Natural killer cell treated with Interleukin-12 subunit alpha and Interleukin-12 subunit beta and Interleukin-15 and Interleukin-18, amount 100 ng/mL, for 72 hours (primary cell): ENCODE data around the gene PCSK2. TPM values are rescaled to one million over a fixed set of nuclear protein-coding genes. Genes with fewer than 3 reads are reported as not detected.

Experiments
- ATAC-seq, 2 donors: fragments of 150-1000 bp; cut with Tn5 transposase in 1 of 2; sonication (Bioruptor Pico), chemical (Tn5 transposase) in 1 of 2; 2 replicates each; pipeline ENCODE4 v1.10.0; 2021
- DNase-seq: peaks from one replicate; pipeline ENCODE4 v3.0.0; 2022; ENCODE audit warnings: low spot score
- H3K27ac Mint-ChIP-seq, 2 donors: 1 replicate in 1 of 2; 2 replicates in 1 of 2; pipeline ENCODE4 v1.8.0; 2022; ENCODE audit warnings: mixed read lengths in 2 of 2, mild to moderate bottlenecking in 1 of 2, moderate library complexity in 1 of 2
- H3K27me3 Mint-ChIP-seq, 2 donors: 1 replicate in 1 of 2; 2 replicates in 1 of 2; pipeline ENCODE4 v1.8.0; 2022; ENCODE audit warnings: mixed read lengths in 2 of 2
- H3K36me3 Mint-ChIP-seq: one replicate; pipeline ENCODE4 v1.8.0; 2022; ENCODE audit warnings: mixed read lengths
- H3K4me1 Mint-ChIP-seq, 2 donors: 1 replicate in 1 of 2; 2 replicates in 1 of 2; pipeline ENCODE4 v1.8.0; 2022; ENCODE audit warnings: low read depth in 2 of 2, mixed read lengths in 2 of 2, mild to moderate bottlenecking in 1 of 2
- H3K4me3 Mint-ChIP-seq: one replicate; pipeline ENCODE4 v1.8.0; 2022; ENCODE audit warnings: mixed read lengths
- H3K9me3 Mint-ChIP-seq: 2 replicates; pipeline ENCODE4 v1.8.0; 2022; ENCODE audit warnings: mixed read lengths
- total RNA-seq, 2 donors: library from RNA; stranded (reverse); gene quantifications; one replicate each; pipeline ENCODE4 v1.2.3, GENCODE V29; 2022

Gene PCSK2
- total RNA-seq, 2 donors from 2014 or later: not detected

- H3K27me3 Mint-ChIP-seq: no peaks in the 10 kb centered on the region
- DNase-seq (no peak), ATAC-seq (no peak)
- no peak overlapping the region for H3K4me3 Mint-ChIP-seq
- no peaks in the 10 kb centered on the region for H3K9me3 Mint-ChIP-seq
- H3K36me3 Mint-ChIP-seq: no peaks in the 10 kb centered on the region
- H3K27ac Mint-ChIP-seq: no peak overlapping the region
- H3K4me1 Mint-ChIP-seq: peaks cover 23 to 30% of the 10 kb centered on the region in 2 donors
Observed at GRCh38 chr20:17513939-17514338, 287.1 kb downstream of the PCSK2 start.

GRCh38 chr20:17515053-17515452 is 288.2 kb downstream of the PCSK2 start:
- no peaks in the 10 kb centered on the region for H3K36me3 Mint-ChIP-seq

GRCh38 chr20:17518339-17519052 is 291.7 kb downstream of the PCSK2 start:
- Mint-ChIP-seq H3K27me3 (peaks cover 0 to 4% of the 10 kb centered on the region in 2 donors), H3K36me3 (no peaks in the 10 kb centered on the region), H3K4me1 (peaks cover 5 to 9% of the 10 kb centered on the region in 2 donors), H3K27ac (peak overlapping the region in 1 of 2 donors; percentile 25), H3K4me3 (no peak overlapping the region), H3K9me3 (no peaks in the 10 kb centered on the region)
- no peak for ATAC-seq
- no peak for DNase-seq

More at GRCh38 chr20:17515053-17515452, 288.2 kb downstream of the PCSK2 start:
- no peaks in the 10 kb centered on the region for H3K27me3 Mint-ChIP-seq
- peaks cover 20 to 25% of the 10 kb centered on the region in 2 donors for H3K4me1 Mint-ChIP-seq
- H3K4me3 Mint-ChIP-seq: no peak overlapping the region
- no peaks in the 10 kb centered on the region for H3K9me3 Mint-ChIP-seq
- ATAC-seq (no peak), DNase-seq (no peak)
- peak overlapping the region in 1 of 2 donors; percentile 47 for H3K27ac Mint-ChIP-seq

- no peak overlapping the region for H3K4me3 Mint-ChIP-seq
- no peak overlapping the region for H3K27ac Mint-ChIP-seq
- no peaks in the 10 kb centered on the region for H3K9me3 Mint-ChIP-seq
- no peaks in the 10 kb centered on the region for H3K36me3 Mint-ChIP-seq
- H3K27me3 Mint-ChIP-seq: peaks cover 0 to 4% of the 10 kb centered on the region in 2 donors
- ATAC-seq (no peak), DNase-seq (no peak)
- peaks cover 4 to 9% of the 10 kb centered on the region in 2 donors for H3K4me1 Mint-ChIP-seq
Observed at GRCh38 chr20:17519606-17520285, 292.9 kb downstream of the PCSK2 start.

GRCh38 chr20:17520583-17520982 is 293.7 kb downstream of the PCSK2 start:
- ATAC-seq: no peak
- no peak for DNase-seq
- Mint-ChIP-seq H3K27me3 (peaks cover 0 to 4% of the 10 kb centered on the region in 2 donors), H3K4me3 (no peak overlapping the region), H3K9me3 (no peaks in the 10 kb centered on the region), H3K27ac (peak overlapping the region in 1 of 2 donors; percentile 43), H3K4me1 (peaks cover 4 to 9% of the 10 kb centered on the region in 2 donors), H3K36me3 (no peaks in the 10 kb centered on the region)

GRCh38 chr20:17522528-17522927 is 295.7 kb downstream of the PCSK2 start:
- no peak for ATAC-seq
- DNase-seq: no peak
- H3K27me3 Mint-ChIP-seq: peaks cover 0 to 4% of the 10 kb centered on the region in 2 donors
- H3K4me3 Mint-ChIP-seq: no peak overlapping the region
- no peaks in the 10 kb centered on the region for H3K36me3 Mint-ChIP-seq
- peaks cover 4 to 9% of the 10 kb centered on the region in 2 donors for H3K4me1 Mint-ChIP-seq
- H3K27ac Mint-ChIP-seq: no peak overlapping the region
- H3K9me3 Mint-ChIP-seq: no peaks in the 10 kb centered on the region

- Mint-ChIP-seq H3K36me3 (no peaks in the 10 kb centered on the region), H3K27ac (peak overlapping the region in 1 of 2 donors; percentile 26), H3K4me1 (peaks cover 4 to 9% of the 10 kb centered on the region in 2 donors), H3K27me3 (peaks cover 0 to 4% of the 10 kb centered on the region in 2 donors), H3K9me3 (no peaks in the 10 kb centered on the region), H3K4me3 (no peak overlapping the region)
- no peak for DNase-seq
- ATAC-seq: no peak
Observed at GRCh38 chr20:17523326-17523725, 296.5 kb downstream of the PCSK2 start.

GRCh38 chr20:17524560-17524959 is 297.7 kb downstream of the PCSK2 start:
- peaks cover 4 to 12% of the 10 kb centered on the region in 2 donors for H3K4me1 Mint-ChIP-seq
- no peaks in the 10 kb centered on the region for H3K9me3 Mint-ChIP-seq
- no peak overlapping the region for H3K27ac Mint-ChIP-seq
- H3K4me3 Mint-ChIP-seq: no peak overlapping the region
- ATAC-seq (no peak), DNase-seq (no peak)
- peaks cover 0 to 4% of the 10 kb centered on the region in 2 donors for H3K27me3 Mint-ChIP-seq
- H3K36me3 Mint-ChIP-seq: no peaks in the 10 kb centered on the region

GRCh38 chr20:17525132-17525531 is 298.3 kb downstream of the PCSK2 start:
- Mint-ChIP-seq H3K36me3 (no peaks in the 10 kb centered on the region), H3K9me3 (no peaks in the 10 kb centered on the region), H3K27ac (no peak overlapping the region), H3K4me3 (no peak overlapping the region), H3K4me1 (peaks cover 4 to 15% of the 10 kb centered on the region in 2 donors), H3K27me3 (peaks cover 0 to 4% of the 10 kb centered on the region in 2 donors)
- ATAC-seq (no peak), DNase-seq (no peak)

- no peaks in the 10 kb centered on the region for H3K36me3 Mint-ChIP-seq
- no peak for ATAC-seq
- no peaks in the 10 kb centered on the region for H3K9me3 Mint-ChIP-seq
- peaks cover 0 to under 1% of the 10 kb centered on the region in 2 donors for H3K27me3 Mint-ChIP-seq
- no peak overlapping the region for H3K4me3 Mint-ChIP-seq
- no peak overlapping the region for H3K27ac Mint-ChIP-seq
- peaks cover under 1 to 12% of the 10 kb centered on the region in 2 donors for H3K4me1 Mint-ChIP-seq
- no peak for DNase-seq
Observed at GRCh38 chr20:17525650-17526049, 298.8 kb downstream of the PCSK2 start.

GRCh38 chr20:17529586-17529985 is 302.7 kb downstream of the PCSK2 start:
- Mint-ChIP-seq H3K36me3 (no peaks in the 10 kb centered on the region), H3K9me3 (no peaks in the 10 kb centered on the region), H3K4me3 (no peak overlapping the region), H3K4me1 (peaks cover 23 to 25% of the 10 kb centered on the region in 2 donors), H3K27me3 (no peaks in the 10 kb centered on the region), H3K27ac (peak overlapping the region in 1 of 2 donors; percentile 59)
- DNase-seq (no peak), ATAC-seq (no peak)

GRCh38 chr20:17530153-17530552 is 303.3 kb downstream of the PCSK2 start:
- peaks cover 23 to 25% of the 10 kb centered on the region in 2 donors for H3K4me1 Mint-ChIP-seq
- no peaks in the 10 kb centered on the region for H3K9me3 Mint-ChIP-seq
- H3K27ac Mint-ChIP-seq: peak overlapping the region; percentile 27 to 28
- DNase-seq (no peak), ATAC-seq (no peak)
- H3K36me3 Mint-ChIP-seq: no peaks in the 10 kb centered on the region
- peak overlapping the region; percentile 66 for H3K4me3 Mint-ChIP-seq
- no peaks in the 10 kb centered on the region for H3K27me3 Mint-ChIP-seq

GRCh38 chr20:17530716-17531664 is 304.1 kb downstream of the PCSK2 start, which contains the start of gene BFSP1:
Gene BFSP1 (minus strand): TSS chr20:17531379. CDS start chr20:17531329, 50 bp downstream.
- Mint-ChIP-seq H3K36me3 (no peaks in the 10 kb centered on the region), H3K9me3 (no peaks in the 10 kb centered on the region), H3K27me3 (no peaks in the 10 kb centered on the region), H3K27ac (peak within 1 kb of the TSS; percentile 57 to 59), H3K4me1 (peaks cover 23 to 25% of the 10 kb centered on the region in 2 donors), H3K4me3 (peak within 1 kb of the TSS; percentile 85)
- ATAC-seq (peak; percentile 81 to 87), DNase-seq (peak; percentile 65)
